HCT116 (cell line): ENCODE measurements around the gene RAPGEF1. TPM values are rescaled to one million over a fixed set of nuclear protein-coding genes. Genes with fewer than 3 reads are reported as not detected.

Experiments used
- ATAC-seq: fragments of 200-7000 bp; cut with Tn5 transposase; 2 replicates; pipeline ENCODE4 v1.9.1; 2020; ENCODE audit warnings: mild to moderate bottlenecking, moderate library complexity
- BruUV-seq: library from RNA; stranded (reverse); fragments of 400-500 nt; replicated peaks from 2 replicates; lab custom pipeline; 2021; lab: Mats Ljungman, UMichigan
- CTCF ChIA-PET: fragments of 300-600 bp; sonication (Branson Sonifier 250); formaldehyde crosslinking; loops from one replicate; lab custom pipeline; 2021; ENCODE audit warnings: antibody characterized with exemption; lab: Charles Lee
- POLR2A ChIA-PET: fragments of 300-600, 350-600 bp; sonication (Branson Sonifier 250); formaldehyde crosslinking; loops from one replicate; lab custom pipeline; 2021; ENCODE audit warnings: antibody characterized with exemption; lab: Charles Lee
- RAD21 ChIA-PET, 2 experiments: fragments of 300-600 bp; sonication (Branson Sonifier 250); formaldehyde crosslinking; loops; one replicate each; lab custom pipeline; 2023; ENCODE audit warnings: low total read pairs in 2 of 2; ENCODE audit not compliant: uncharacterized antibody in 2 of 2, unreplicated experiment in 2 of 2, low non-redundant PET in 1 of 2; lab: Charles Lee
- DNase-seq: peaks from one replicate; pipeline ENCODE4 v3.0.0-alpha.2; 2010; ENCODE audit warnings: low read depth, low spot score
- H2AFZ ChIP-seq: fragments of 200-600 bp; shearing (Covaris generic), sonication (generic); 2 replicates; pipeline ENCODE4 v1.6.1; 2017; ENCODE audit warnings: low read depth, mixed run types, mixed read lengths, antibody characterized with exemption, low read length; ENCODE audit not compliant: poor library complexity, severe bottlenecking
- H3K27ac ChIP-seq: 2 replicates; pipeline ENCODE4 v1.5.1; 2012; ENCODE audit warnings: low read depth, low read length
- H3K27me3 ChIP-seq: fragments of 200-600 bp; sonication (generic); 2 replicates; pipeline ENCODE4 v1.6.1; 2016; ENCODE audit warnings: mixed run types, low read length, mixed read lengths; ENCODE audit not compliant: insufficient read depth
- H3K36me3 ChIP-seq, 2 experiments: fragments of 200-500 bp in 1 of 2; fragments of 200-600 bp in 1 of 2; sonication (Bioruptor generic) in 1 of 2; sonication (generic) in 1 of 2; 2 replicates each; pipeline versions ENCODE4 v1.5.1 to v1.6.1; 2014 to 2016; ENCODE audit warnings: low read length in 2 of 2, inconsistent platforms in 1 of 2, mixed read lengths in 1 of 2, mixed run types in 1 of 2; ENCODE audit not compliant: insufficient read depth in 2 of 2, control insufficient read depth in 1 of 2
- H3K4me1 ChIP-seq, 2 experiments: fragments of 200-600 bp in 1 of 2; sonication (generic) in 1 of 2; 2 replicates each; pipeline versions ENCODE4 v1.5.1 to v1.6.1; 2012 to 2017; ENCODE audit warnings: low read length in 2 of 2, inconsistent platforms in 1 of 2, mild to moderate bottlenecking in 1 of 2, mixed read lengths in 1 of 2, mixed run types in 1 of 2, moderate library complexity in 1 of 2; ENCODE audit not compliant: insufficient read depth in 2 of 2, control insufficient read depth in 1 of 2
- H3K4me2 ChIP-seq: fragments of 200-600 bp; sonication (generic); 2 replicates; pipeline ENCODE4 v1.6.1; 2017; ENCODE audit warnings: mixed run types, low read length, mixed read lengths
- H3K4me3 ChIP-seq, 2 experiments: fragments of 200-600 bp in 1 of 2; sonication (generic) in 1 of 2; replicated peaks in 1 of 2; 2 replicates each; pipeline ENCODE4 v1.5.1; 2011 to 2016; ENCODE audit warnings: low read length in 2 of 2, control low read depth in 1 of 2, low read depth in 1 of 2, mild to moderate bottlenecking in 1 of 2, mixed read lengths in 1 of 2, mixed run types in 1 of 2
- H3K79me2 ChIP-seq: fragments of 200-600 bp; sonication (generic); 2 replicates; pipeline ENCODE4 v1.6.1; 2017; ENCODE audit warnings: mild to moderate bottlenecking, mixed run types, low read length, moderate library complexity, mixed read lengths; ENCODE audit not compliant: insufficient read depth
- H3K9ac ChIP-seq: fragments of 200-600 bp; sonication (generic); 2 replicates; pipeline ENCODE4 v1.6.1; 2016; ENCODE audit warnings: low read length, mixed read lengths
- H3K9me2 ChIP-seq: fragments of 200-600 bp; sonication (generic), shearing (Covaris generic); 2 replicates; pipeline ENCODE4 v1.6.1; 2017; ENCODE audit warnings: mixed run types, mild to moderate bottlenecking, moderate library complexity; ENCODE audit not compliant: insufficient read depth
- H3K9me3 ChIP-seq, 2 experiments: fragments of 200-500 bp in 1 of 2; fragments of 200-600 bp in 1 of 2; sonication (Bioruptor generic) in 1 of 2; sonication (generic) in 1 of 2; 2 replicates each; pipeline ENCODE4 v1.6.1; 2014 to 2017; ENCODE audit warnings: low read length in 2 of 2, mixed read lengths in 2 of 2, inconsistent platforms in 1 of 2, low read depth in 1 of 2, mild to moderate bottlenecking in 1 of 2, mixed run types in 1 of 2, moderate library complexity in 1 of 2; ENCODE audit not compliant: control insufficient read depth in 1 of 2, insufficient read depth in 1 of 2
- H4K20me1 ChIP-seq: fragments of 200-600 bp; sonication (generic), shearing (Covaris generic); 2 replicates; pipeline ENCODE4 v1.6.1; 2017; ENCODE audit warnings: mixed run types, mild to moderate bottlenecking, moderate library complexity; ENCODE audit not compliant: insufficient read depth
- ATF3 ChIP-seq: IDR thresholded peaks from 2 replicates; pipeline ENCODE4 v1.6.1; 2012
- CBX3 ChIP-seq: IDR thresholded peaks from 2 replicates; pipeline ENCODE4 v1.6.1; 2012; ENCODE audit warnings: low read depth
- EGR1 ChIP-seq: IDR thresholded peaks from 2 replicates; pipeline ENCODE4 v1.6.1; 2012; ENCODE audit warnings: low read depth
- ELF1 ChIP-seq: IDR thresholded peaks from 2 replicates; pipeline ENCODE4 v1.6.1; 2012; ENCODE audit warnings: low read depth, borderline replicate concordance
- EZH2 ChIP-seq: fragments of 200-600 bp; sonication (generic); IDR thresholded peaks from 2 replicates; pipeline ENCODE4 v1.6.1; 2017; ENCODE audit warnings: antibody characterized with exemption, mixed run types
- EZH2phosphoT487 ChIP-seq: fragments of 200-600 bp; IDR thresholded peaks from 2 replicates; pipeline ENCODE4 v1.6.1; 2018; ENCODE audit warnings: antibody characterized with exemption, borderline replicate concordance
- FOSL1 ChIP-seq: IDR thresholded peaks from 2 replicates; pipeline ENCODE4 v1.6.1; 2012; ENCODE audit warnings: low read depth
- MAX ChIP-seq: IDR thresholded peaks from 2 replicates; pipeline ENCODE4 v1.6.1; 2012
- RAD21 ChIP-seq: IDR thresholded peaks from 2 replicates; pipeline ENCODE4 v1.6.1; 2012; ENCODE audit warnings: low read depth, mild to moderate bottlenecking
- REST ChIP-seq: IDR thresholded peaks from 2 replicates; pipeline ENCODE4 v1.6.1; 2012; ENCODE audit warnings: low read depth
- SP1 ChIP-seq: IDR thresholded peaks from 2 replicates; pipeline ENCODE4 v1.6.1; 2012; ENCODE audit warnings: low read depth
- SRF ChIP-seq: IDR thresholded peaks from 2 replicates; pipeline ENCODE4 v1.6.1; 2012; ENCODE audit warnings: low read depth
- TCF7L2 ChIP-seq: IDR thresholded peaks from 2 replicates; pipeline ENCODE4 v1.7.0; 2011; ENCODE audit warnings: borderline replicate concordance, inconsistent platforms; ENCODE audit not compliant: insufficient read depth, insufficient read length; ENCODE audit errors: extremely low read depth
- ZBTB33 ChIP-seq: IDR thresholded peaks from 2 replicates; pipeline ENCODE4 v1.6.1; 2011; ENCODE audit warnings: mild to moderate bottlenecking, low read length, moderate library complexity; ENCODE audit not compliant: insufficient replicate concordance; ENCODE audit errors: extremely low read depth
- ZFX ChIP-seq: fragments of 450-650 bp; IDR thresholded peaks from 2 replicates; pipeline ENCODE4 v1.6.1; 2017
- intact Hi-C: fragments of 100-400 bp; cut with micrococcal nuclease; formaldehyde crosslinking; loops from 2 replicates; pipeline ENCODE4 v1.10.0; 2022
- total RNA-seq: library from RNA; stranded (reverse); gene quantifications from one replicate; pipeline ENCODE4 v1.2.1, GENCODE V29; 2021; ENCODE audit not compliant: unreplicated experiment

The RAPGEF1 gene
- total RNA-seq, 1 experiment from 2014 or later = 43.0 TPM

GRCh38 chr9:131578021-131578420, 161.9 kb downstream of the RAPGEF1 start:
- no TSS peak for BruUV-seq
- Histone ChIP-seq H3K9me3 (no peaks in the 10 kb centered on the region), H3K9ac (no peak overlapping the region), H3K36me3 (peaks cover 3 to 5% of the 10 kb centered on the region in 2 experiments; a peak in 2 of 4 replicates), H3K27me3 (no peaks in the 10 kb centered on the region), H2AFZ (no peak overlapping the region), H4K20me1 (no peaks in the 10 kb centered on the region), H3K27ac (no peak overlapping the region), H3K4me1 (no peaks in the 10 kb centered on the region), H3K9me2 (no peaks in the 10 kb centered on the region), H3K4me2 (no peak overlapping the region), H3K4me3 (no peak overlapping the region), H3K79me2 (no peaks in the 10 kb centered on the region)
- DNase-seq (no peak), ATAC-seq (no peak)
- ChIA-PET CTCF (no interaction called here), RAD21 (interaction anchor here in 1 of 2 experiments (0.6 kb wide), 1 partner anchor 228 kb away, joined by 3 read pairs; no protein-coding TSS in a partner anchor), POLR2A (no interaction called here)
- intact Hi-C loops = no loop called here
- no peak for TF ChIP-seq ZBTB33
- no peak for TF ChIP-seq ATF3
- no peak for TF ChIP-seq TCF7L2
- no peak for TF ChIP-seq EZH2
- no peak for TF ChIP-seq ELF1
- no peak for TF ChIP-seq MAX
- TF ChIP-seq FOSL1 = no peak
- TF ChIP-seq EGR1 = no peak
- no peak for TF ChIP-seq SP1
- TF ChIP-seq SRF = no peak
- TF ChIP-seq REST = no peak
- no peak for TF ChIP-seq EZH2phosphoT487
- TF ChIP-seq ZFX = no peak
- TF ChIP-seq RAD21 = no peak
- TF ChIP-seq CBX3 = no peak
